GM18499 (cell line): ENCODE results near the gene C5orf47.
"Not testable (repeated sequence)": the region's sequence is repeated elsewhere in the genome, so short reads cannot be mapped to it uniquely, and the experiment has no call there.

Source experiments
- ATAC-seq: cut with Tn5 transposase; IDR thresholded peaks from one replicate; pipeline ENCODE4 v1.9.1; 2021; ENCODE audit warnings: moderate number of reproducible peaks; ENCODE audit not compliant: insufficient read depth, unreplicated experiment

Gene C5orf47

DNA sequence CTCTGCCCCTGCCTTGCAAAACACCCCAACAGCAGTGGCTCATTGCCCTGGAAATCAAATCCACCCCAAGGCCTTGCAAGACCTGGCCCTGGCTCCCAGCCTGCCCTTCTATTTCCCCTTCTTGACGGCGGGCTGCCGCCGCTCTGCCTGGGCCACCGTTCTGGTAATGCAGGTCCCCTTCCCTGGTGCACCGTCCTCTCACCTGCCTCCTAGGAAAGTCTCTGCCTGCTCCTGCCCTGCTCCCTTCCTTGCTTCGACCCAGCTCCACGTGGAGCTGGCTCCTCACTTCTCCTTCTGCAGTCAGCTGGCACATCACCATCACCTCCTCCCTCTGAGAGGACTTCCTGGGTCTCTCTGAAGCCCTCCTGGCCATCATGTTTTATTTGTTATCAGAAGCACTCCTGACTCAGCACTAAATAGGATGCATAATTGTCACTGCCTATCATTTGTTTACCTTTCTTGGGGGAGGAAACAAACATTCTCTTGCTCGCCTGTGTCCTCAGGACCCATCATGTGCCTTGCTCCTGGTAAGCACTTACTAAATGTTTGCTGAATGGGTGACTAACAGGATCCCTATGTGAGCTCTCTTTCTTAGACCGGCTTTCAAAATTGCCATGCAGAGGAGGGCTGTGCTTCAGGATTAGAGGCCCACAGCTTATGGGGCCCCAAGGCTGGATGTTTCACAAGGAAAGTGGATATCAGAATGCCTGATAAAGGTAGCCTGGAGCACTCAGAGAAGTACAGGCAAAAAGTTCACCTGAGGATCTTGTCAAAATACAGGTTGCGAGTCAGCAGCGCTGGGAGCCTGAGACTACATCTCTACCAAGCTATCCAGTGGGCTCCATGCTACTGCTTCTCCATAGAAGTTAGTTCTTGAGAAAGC is 19.6 kb upstream of the C5orf47 start:
- no peak for ATAC-seq

DNA sequence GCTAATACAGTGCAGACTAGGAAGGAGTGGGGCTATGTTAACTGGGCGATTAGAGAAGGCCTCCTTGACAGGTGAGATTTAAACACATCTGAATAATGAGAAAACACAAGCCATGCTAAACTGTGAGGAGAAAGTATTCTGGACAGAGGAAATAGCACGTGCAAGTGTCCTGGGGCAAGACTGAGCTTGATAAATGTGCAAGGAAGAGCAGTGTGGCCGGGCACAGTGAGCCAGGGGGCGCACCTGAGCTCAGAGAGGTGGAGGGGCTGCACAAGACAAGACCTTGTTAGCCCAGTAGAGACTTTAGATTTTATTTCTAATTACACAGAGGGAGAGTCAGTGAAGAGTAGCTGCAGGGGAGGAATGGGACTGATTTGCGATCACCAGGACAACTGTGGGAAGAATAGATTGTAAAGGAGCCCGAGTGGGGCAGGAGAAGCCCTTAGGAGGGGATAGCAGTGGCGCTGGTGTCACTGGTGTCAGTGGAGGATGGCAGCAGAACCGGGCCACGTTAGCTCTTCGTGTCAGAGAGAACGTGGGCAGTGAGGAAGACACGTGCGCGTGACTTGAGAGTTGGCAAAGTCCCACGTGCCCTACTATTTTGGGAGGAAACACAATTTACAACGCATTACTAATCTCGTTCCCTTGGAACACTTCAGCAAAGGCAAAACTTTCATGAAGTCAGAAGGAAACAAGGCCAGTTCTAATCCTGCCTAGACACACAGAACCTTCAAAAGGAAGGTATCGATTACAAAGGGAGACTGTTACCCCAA is 17.9 kb upstream of the C5orf47 start:
- no peak for ATAC-seq

DNA sequence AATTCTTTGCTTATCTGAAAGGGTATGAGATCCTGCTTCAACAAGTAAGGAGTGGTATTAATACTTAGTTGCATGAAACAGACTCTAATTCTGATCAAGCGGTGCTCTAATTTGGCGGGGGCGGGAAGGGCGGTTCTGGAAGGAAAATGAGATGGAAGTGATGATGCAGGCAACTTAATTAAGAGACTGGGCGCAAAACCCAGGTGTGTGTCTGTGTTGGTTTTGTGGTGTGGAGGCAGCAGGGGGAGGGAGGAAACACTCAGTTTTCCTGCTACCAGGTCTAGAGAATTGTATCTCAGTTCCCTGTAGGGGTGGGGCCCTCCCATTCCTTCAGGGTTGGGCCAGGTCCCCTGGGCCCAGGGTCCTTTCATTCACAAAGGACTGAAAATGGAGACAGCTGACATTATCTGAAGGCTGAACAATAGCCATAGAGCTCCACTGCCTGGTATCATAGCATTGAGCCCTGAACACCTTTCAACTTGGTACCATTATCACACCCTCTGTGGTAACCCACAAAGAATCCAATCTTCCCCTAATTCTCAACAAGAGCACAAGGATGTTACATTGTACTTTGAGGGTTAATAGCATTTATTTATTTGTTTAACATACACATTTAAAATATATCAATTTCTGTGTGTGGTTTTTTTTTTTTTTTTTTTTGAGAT is 17.2 kb upstream of the C5orf47 start:
- no peak for ATAC-seq

DNA sequence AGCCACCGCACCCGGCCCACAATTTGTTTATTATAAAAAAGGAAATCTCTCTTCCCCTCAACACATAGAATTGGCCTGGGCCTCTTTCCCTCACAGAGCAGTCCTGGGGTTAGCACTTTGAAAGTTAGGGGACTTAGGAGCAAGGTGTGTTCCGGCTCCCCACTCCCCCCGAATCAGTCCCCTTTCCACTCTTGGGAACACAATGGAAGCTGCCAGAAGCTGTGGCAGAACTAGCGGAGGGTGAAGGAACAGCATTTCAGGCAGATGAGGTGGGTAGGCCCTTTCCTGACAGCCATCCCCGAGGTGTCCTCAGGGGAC is 16.4 kb upstream of the C5orf47 start:
- no peak for ATAC-seq

DNA sequence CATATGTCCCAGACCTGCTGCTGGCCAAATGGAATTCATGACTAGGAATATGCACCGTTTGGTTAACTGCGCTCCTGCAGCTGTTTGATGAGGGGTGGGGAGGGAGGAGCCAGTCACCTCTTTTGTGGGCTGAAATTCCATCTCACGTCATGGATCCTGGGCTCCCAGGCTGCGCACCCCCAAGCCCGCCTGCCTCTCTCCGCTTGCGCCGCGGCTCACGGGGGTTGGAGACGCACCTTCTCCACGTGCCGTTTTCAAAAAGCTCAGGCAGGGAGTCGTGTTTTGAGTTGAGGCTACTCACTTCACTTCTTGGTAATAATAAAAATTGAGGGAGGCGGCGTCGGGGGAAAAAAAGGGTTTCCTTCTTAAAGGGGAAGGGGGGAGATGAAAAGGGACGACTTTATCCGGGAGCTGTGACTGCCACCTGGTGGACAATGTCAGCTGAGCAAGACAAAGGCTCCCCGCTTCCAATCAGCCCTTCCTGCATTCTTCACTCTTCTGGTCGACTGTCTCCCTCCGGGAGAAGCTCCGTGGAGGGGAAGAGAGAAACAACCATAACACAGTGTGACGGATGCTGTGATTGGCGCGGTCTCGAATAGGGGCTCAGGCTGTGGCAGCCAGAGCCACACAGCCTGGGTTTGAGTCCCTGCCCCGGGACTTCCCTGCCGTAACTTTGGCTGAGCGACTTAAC is 15.9 kb upstream of the C5orf47 start:
- ATAC-seq = no peak

DNA sequence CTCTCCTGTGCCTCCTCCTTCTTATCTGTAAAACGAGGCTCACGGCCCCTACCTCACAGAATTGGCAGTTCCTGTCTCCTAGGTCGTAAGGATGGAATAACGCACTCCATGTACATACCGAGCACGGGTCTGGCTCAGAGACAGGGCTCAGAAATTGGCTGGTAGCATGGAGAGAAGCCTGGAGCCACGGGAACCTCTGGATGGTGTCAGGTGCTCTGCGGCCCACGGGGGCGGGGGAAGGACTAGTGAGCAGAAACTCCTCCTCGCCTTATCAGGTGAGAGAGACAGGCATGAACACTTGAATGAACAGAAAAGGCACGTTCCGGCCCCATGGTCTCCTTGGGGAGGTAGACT is 15.4 kb upstream of the C5orf47 start:
- ATAC-seq = no peak

DNA sequence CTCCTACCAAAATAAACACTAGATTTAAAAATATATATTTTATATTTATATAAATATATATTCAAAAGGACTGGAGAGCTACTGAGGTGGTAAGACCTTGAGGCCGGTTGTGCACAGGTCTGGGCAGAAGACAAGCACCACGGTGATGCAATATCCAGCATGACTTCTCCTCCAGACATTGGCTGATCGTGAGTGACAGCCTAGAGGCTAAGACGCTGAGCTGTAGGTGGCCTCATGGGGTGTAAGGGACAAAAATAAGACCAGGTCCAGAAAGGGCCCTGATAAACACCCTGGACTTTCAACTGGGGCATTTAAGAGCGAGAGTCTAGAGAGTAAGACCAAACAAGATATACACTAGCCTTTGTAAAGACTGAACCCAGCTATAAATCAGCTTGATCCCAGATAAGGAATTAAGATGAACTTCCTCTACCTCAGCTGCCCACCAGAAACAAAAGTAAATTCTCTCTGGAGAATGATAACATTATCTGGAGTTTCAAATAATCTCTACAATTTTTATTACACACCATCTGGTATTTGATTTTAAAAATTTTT is 14.2 kb upstream of the C5orf47 start:
- no peak for ATAC-seq

DNA sequence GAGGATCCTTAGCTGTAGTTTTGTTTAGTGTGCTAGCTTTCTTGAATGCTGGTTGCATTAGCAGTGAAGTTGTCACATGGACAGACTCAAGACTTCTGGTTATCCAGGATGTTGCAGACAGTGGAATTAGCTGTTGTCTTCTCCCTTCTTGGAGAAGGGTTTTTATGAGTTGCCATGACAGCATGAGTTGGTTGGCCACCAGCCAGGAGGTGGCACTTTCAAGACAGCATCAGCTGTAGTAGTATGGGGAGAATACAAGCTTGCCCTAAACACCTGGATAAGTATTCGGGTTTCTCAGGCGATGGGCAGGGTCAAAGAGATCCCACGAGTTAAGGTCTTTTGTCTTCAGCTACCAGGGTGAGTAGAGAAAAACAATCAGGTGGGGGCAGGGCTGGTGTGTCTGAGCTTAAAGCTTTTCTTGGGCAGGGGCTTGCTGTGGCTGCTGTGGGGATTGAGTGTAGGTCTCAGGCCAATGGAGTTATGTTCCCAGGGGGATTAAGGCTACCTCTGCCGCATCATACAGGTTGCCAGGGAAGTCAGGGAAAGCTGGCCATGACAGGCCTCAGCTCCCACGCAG is 7.7 kb upstream of the C5orf47 start:
- no peak for ATAC-seq

DNA sequence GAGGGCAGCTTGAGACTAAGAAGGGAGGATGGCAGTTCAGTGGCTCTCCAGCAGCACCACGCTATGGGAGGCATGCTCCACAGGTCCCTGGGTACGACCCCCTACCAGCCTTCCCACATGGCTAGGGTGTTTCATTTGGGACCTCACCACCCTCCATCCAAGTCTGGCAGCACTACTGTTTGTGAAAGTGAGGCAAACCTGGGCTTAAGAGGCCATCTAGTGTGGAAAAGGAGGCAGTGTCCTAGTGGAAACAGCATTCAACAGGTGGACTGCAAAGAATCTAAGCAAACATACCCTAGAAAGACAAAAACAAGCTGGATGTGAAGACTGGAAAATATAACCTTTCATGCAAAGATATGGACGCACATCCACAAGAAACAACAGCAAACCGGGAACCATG is 4.8 kb upstream of the C5orf47 start:
- no peak for ATAC-seq

DNA sequence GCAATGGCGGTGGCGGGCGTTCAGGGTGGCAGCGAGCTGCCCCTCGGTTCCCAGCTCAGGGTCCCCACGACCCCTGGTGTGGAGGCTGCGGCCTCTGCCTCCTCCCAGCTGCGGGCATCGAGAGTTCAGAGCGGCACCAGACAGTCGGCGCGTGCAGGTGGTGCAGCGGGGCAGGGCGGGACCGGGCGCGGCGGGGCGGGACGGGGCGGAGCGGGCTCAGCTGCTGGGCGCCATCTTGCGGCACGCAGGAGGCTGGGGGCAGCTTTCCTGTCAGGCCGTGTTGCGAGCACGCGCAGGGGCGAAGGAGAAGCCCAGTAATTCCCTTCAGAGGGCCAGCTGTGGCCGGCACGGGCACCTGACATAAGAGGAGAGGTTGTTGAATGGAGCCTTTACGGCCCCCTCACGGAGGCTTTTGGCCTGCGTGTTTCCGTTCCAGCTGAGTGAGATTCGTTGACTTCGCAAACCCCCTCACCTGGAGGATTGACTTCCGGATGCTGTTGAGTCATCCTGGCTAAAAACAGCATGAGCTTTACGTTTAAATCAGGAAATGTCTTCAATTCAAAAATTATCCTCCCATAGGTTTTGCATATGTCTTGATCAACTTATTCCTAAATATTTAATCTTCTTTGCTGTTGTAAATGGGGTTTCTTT is 587 bp downstream of the C5orf47 start:
- ATAC-seq = no peak

DNA sequence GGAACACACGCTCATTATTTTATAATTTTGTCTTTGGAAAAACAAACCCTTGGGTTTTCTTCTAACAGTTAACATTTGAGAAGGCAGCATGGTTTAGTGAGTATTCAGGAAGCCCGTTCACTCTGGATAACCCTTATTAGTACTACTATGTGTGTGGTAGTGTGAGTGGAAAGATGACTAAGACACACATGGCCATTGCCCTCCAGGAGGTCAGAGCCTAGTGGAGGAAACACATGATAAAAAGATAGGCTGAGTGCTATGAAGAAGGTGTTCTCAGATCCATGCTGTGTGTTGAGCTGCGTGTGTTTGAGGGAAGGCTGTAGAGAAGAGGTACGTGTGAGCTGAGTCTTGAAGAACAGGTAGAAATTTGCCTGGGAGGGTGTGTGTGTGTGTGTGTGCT is 8.4 kb downstream of the C5orf47 start:
- ATAC-seq = no peak

DNA sequence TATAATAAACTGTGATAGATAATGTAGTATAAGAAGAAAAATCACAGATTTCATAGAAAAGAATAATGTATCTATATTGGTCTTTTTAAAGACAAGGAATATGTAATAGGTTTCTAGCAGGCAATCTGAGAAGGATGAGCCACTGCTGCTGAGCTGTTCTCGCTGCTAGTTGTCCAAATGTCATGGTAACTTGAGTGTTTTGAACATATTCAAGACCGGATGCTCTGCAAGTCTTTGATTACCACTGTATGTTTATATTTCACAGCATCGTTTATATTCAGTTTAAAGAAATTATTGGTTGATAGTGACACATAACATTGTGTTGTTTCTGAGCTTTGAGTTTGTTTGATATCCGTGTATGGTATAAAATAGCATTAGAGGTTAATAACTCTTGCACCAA is 9.6 kb downstream of the C5orf47 start:
- ATAC-seq = no peak

DNA sequence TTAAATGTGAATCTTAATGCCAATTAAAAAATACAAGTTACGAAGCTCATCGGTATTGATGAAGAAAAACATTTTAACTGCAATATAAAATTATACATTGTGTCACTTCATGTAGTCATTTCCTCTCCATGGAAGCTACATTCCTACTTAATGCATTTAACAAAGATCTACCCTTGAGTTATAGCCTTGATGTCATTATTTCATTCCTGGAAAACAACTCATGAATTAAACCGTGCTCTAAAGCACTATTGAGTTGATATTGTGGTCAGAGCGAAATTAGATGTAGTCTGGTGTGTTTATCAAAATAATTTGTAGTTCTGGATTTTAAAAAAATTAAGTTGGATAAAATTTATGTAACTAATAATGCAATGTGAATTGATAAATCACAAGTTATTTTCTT is 11.1 kb downstream of the C5orf47 start:
- ATAC-seq = no peak

DNA sequence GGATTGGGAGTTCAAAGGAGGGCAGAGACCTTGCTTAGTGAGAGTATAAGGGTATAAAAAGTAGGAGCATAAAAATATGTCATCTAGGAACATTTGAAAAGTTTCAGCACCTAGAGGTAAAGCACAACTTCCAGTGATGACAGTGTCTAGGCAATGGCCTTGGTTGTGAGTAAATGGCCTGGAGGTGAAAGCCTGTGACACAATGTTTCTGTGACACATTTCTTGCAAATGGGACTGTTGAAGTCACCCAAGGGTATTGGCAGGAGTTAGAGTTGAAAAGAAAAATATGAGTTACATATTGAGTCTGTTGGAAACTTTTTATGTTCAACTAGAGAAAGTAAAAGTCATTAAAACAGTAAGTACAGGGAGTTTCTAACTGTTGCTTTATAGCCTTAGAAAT is 14.8 kb downstream of the C5orf47 start:
- no peak for ATAC-seq

DNA sequence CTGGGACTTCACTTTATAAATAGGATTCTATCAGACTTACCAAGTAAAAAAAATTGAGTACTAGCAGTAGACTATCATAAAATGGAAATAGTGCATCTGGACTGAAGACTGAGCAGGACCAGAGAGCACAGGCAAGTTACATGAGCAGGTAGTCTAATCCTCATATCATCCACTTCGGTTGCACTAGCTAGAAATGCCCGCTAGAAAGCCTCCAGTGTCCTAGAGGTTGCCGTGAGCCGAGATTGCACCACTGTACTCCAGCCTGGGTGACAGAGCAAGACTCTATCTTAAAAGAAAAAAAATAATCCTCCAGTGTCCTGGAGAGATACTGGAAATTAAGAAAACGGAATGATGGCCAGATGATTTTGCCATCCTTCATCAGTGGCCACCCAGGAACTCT is 20.0 kb downstream of the C5orf47 start:
- no peak for ATAC-seq

DNA sequence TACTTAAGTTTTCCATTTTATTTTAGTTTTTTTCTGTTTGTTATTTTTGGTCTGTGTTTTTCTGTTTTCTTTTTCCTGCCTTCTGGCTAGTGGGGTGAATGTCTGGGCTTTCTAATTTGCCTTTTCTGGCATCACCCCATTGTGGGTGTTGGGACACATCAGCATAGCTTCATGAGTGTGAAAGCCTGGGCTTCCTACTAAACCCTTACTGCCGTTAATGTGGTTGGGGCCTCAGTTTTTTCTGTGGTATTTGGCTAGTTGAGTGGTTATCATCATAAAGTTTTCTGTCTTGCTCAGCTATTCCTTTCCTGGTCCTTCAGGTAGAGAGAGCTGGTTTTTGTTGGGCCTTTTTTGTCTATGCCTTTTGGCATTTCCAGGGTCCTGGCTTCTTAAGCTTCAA is 21.4 kb downstream of the C5orf47 start:
- ATAC-seq = no peak

DNA sequence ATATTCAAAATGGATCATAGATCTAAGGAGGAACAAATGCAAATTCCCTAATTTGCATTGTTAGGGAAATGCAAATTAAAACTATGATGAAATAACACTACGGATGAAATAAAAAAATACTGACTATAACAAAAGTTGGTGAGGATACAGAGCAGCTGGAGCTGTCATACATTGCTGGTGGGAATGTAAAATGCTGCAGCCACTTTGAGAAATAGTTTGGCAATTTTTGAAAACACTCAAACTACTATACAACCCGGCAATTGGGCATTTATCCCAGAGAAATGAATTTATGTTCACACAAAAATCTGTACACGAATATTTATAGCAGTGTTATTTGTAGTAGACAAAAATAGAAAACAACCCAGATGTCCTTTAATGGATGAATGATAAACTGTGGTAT is 22.5 kb downstream of the C5orf47 start:
- no peak for ATAC-seq

DNA sequence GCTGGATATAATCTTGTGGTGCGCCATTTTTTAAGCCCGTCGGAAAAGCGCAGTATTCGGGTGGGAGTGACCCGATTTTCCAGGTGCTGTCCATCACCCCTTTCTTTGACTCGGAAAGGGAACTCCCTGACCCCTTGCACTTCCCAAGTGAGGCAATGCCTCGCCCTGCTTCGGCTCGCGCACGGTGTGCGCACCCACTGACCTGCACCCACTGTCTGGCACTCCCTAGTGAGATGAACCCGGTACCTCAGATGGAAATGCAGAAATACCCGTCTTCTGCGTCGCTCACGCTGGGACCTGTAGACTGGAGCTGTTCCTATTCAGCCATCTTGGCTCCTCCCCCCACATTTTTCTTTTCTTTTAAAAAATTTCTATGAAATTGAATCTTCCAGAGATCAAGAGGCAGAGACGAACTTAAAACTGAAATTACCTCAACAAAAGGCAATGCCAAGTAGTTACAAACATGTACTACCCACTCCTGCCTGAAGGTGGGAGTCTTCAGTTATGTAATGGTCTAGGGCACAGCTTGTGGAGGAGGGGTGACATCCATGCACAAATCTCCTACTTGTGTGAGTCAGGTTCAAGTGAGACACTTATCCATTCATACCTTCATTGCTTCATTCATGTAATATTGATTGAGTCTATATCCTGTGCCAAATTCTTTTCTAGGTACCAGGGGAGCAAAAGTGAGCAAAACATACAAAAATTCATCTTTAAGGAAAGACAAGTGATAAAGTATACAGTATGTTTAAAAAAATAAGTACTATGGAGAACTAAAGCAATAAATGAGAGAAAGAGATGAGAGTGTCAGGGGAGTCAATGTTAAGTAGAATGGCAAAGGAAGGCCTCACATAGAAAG is 31.3 kb downstream of the C5orf47 start:
- not testable (repeated sequence) for ATAC-seq

DNA sequence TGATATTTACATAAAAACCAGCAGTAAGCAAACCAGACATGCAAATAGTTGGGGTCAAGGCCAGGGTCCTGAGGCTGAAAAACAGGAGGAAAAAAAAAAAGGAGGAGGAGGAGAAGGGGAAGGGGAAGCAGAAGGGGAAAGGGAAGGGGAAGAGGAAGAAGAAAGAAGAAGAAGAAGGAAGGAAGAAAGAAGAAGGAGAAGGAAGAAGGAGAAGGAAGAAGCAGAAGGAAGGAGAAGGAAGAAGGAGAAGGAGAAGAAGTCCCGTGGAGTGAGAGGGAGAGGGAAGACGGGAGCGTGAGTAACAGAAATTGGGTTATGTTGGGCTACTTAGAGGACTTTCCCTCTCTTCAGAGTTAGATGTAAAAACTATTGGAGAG is 31.9 kb downstream of the C5orf47 start:
- ATAC-seq = no peak
